EL (cell line): Measurements from ENCODE around the gene EXOSC3.
"Not testable (repeated sequence)": the region's sequence is repeated elsewhere in the genome, so short reads cannot be mapped to it uniquely, and the experiment has no call there.

Source experiments
- DNase-seq: peaks from one replicate; pipeline ENCODE4 v3.0.0-alpha.2; 2016

The EXOSC3 gene

DNA sequence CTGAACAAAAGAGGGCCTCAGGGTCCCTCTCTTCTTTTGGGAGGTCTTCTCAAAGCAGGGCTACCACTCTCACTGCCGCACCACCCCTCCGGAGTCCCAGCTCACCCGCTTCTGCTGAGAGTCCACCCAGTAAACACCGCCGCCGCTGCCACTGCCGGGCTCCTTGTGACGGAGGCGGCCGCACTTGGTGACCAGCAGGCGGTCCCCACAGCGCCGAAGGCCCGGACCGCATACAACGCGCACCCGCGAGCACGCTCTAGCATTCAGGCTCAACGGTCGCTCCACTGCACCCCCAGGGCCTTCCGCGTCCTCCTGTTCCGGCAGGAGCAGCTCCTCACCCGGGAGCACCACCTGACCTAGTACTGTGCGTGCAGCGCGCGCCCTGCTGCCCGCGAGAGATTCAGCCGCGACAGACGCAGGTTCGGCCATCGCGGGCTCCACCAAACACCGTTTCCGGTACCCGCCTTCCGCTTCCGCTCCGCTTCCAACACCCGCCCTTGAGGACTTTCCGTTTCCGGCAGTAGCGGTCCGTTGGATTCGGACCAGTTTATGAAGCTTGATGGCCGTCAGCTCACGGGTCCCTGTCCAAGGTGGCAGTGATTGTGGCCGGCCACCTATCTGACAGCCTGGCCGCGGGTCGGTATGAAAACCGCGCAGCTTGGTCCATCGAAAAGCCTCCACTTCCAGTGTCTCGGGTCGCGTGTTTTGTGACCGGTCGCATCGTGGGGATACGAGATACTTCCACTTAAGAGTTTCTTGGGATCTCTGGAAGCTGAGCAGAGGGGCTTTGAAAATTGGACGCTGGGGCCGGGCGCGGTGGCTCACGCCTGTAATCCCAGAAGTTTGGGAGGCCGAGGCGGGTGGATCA lies at the start of gene EXOSC3:
Gene EXOSC3 (minus strand): TSS at position 449 of the 868 bp plus-strand sequence. CDS start 20 bp downstream, at position 429.
- DNase-seq = peak; percentile 92

DNA sequence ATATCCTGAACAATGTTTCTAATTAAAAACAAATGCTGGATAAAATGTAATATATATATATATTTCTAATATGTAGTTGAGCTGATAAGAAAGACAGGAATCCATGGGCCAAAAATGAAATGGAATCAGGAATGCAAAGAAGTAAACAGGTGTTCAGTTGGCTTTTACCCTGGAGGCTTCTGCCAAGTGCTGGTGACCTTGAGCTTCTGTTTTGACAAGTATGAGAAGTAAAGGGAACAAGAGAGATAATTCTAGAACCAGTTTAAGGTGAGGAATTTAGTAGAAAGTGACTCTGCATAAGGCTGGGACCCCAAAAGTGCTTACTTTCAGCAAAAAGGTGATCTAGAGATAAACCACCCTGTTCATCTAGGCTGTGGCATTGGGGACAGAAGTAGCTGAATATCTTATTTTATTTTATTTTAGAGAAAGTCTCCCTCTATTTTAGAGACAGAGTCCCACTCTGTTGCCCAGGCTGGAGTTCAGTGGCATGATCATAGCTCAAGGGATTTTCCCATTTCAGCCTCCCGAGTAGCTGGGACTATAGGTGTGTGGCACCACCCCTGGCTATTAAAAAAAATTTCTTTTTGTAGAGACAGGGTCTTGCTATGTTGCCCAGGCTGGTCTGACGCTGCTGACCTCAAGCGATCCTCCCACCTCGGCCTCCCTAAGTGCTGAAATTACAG lies 42.8 kb upstream of the EXOSC3 start:
- no peak for DNase-seq

DNA sequence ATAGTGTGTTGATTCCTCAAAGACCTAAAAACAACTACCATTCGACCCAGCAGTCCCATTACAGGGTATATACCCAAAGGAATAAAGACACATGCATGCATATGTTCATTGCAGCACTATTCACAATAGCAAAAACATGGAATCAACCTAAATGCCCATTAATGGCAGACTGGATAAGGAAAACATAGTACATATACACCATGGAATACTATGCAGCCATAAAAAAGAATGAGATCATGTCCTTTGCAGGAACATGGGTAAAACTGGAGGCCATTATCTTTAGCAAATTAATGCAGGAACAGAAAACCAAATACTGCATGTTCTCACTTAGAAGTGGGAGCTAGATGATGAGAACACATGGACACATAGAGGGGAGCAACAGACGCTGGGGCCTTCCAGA lies 40.3 kb upstream of the EXOSC3 start:
- not testable (repeated sequence) for DNase-seq

DNA sequence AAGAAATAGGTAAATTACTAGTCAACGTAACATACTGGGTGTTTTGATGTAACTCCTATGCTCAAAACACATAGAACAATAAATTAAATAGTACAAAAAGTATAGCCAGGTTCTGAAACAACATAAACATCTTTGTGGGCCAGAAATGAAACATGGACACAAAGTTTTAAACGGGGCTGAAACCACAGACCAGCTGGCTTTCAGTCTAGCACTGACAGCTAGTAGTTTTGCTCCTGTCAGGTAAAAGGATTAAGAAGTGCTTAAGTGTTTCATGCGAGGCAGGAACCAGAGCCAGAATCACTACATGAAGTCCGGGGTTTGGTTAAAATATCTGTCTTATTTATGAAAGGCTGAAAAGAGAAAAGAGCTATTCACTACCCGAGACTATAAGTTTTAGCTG lies 35.3 kb upstream of the EXOSC3 start:
- no peak for DNase-seq

DNA sequence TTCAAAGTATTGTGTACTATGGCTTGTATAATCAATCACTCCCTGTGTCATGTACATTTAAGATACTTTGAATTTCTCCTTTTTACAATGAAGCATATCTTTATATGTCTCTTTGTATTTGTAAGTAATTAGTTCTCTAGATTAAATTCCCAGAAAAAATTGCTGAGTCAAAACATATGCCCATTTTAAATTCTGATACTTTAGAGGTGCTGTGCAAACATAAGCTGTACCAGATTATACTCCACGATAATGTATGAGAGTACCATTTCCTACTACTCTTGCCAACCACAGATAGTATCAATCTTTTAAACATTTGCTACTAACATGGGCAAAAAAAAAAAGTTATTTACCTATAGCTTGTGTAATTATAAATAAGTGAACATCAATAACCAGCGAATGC lies 34.0 kb upstream of the EXOSC3 start:
- DNase-seq = no peak

DNA sequence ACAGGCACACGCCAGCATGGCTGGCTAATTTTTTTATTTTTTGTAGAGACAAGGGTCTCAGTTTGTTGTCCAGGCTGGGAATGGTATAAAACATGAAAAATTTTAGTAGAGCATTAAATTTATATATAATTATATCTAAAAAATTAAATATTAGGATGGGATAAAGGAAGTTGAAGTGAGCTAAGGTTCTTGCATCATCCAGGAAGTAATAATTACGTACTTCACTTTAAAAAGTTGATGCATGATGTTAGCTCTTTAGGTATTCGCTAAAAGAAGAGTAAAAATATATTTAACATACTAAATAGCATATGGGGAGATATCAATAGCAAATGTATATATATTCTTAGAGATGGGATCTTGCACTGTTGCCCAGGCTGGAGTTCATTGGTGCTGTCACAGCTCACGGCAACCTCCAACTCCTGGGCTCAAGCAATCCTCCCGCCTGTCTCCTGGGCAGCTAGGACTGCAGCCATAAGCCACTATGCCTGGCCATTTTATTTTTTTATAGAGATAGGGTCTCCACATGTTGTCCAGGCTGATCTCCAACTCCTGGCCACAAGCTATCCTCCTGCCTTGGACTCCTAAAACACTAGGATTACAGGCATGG lies 28.0 kb upstream of the EXOSC3 start:
- no peak for DNase-seq

DNA sequence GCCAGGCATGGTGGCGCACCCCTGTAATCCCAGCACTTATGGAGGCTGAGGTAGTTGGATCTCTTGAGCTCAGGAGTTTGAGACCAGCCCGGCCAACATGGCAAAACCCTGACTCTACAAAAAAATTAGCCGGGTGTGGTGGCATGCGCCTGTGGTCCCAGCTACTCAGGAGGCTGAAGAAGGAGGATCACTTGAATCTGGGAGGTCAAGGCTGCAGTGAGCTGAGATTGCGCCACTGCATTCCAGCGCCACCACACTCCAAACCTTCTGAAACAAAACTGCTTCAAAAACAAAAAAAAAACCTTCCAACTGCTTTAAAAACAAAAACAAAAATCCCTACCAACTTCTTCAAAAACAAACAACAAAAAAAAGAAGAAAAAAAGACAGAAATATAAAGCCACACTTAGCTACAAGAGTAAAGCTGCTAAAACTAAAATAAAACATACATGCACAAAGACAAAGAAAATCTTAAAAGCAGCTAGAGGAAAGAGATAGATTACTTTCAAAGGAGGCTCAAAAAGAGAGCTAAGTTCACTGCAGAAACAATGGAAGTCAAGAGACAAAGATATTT lies 27.1 kb upstream of the EXOSC3 start:
- DNase-seq = no peak

DNA sequence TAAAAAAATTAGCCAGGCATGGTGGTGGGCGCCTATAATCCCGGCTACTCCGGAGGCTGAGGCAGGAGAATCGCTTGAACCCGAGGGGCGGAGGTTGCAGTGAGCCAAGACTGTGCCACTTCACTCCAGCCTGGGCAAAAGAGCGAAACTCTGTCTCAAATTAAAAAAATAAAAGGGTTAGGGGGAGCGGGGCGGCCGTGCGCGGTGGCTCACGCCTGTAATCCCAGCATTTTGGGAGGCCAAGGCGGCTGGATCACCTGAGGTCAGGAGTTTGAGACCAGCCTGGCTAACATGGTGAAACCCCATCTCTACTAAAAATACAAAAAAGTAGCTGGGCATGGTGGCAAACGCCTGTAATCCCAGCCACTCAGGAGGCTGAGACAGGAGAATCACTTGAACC lies 24.8 kb upstream of the EXOSC3 start:
- DNase-seq = not testable (repeated sequence)

DNA sequence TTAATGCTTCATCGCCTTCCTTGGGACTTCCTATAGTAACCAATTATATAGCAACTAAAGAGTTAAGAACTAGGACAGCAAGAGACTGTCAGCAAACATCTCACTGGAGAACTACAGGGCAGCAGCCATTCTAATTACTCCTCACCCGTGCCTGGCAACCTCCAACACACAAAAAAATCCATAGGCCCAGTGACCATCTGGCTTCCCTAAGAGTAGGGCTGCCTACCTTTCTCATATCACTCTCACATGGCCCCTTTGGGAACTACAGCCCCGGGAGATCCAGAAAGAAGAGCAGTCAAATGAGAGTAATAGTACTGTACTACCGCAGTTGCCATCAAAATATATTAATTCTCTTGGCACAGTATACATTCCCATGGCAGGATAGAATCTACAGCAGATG lies 21.4 kb upstream of the EXOSC3 start:
- no peak for DNase-seq

DNA sequence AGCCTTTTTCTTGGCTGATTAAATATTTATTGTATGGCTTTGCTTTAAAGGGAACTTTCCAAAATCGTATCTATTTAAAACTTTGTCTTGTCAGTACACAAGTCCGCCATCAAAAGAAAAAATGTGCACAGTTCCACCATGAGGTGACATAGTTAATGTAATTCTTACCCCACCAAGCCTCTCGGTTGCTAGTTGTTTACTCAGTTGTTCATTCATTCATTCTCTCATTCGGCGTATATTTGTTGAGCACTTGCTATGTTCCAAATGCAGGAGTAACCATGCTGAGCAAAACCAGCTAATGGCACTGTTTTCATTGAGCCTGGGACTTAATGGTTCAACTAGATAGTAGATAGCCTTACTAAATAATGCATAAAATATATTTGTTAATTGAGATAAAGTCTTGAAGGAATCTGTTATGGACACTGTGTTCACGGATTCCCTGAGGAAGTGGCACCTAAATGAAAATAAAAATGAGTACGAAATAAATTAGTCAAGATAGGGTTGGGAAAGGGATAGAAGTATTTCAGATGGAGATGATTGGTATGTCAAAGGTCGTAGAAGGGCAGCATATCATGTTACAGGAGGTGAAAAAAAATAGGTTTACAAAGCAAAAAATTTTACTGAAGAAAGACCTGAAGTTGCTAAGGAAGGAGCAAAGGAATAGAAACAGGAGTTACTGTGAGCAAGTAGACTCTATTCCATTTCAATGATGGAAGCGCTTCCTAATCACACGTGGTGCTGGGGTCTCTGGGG lies 17.3 kb upstream of the EXOSC3 start:
- DNase-seq = no peak

DNA sequence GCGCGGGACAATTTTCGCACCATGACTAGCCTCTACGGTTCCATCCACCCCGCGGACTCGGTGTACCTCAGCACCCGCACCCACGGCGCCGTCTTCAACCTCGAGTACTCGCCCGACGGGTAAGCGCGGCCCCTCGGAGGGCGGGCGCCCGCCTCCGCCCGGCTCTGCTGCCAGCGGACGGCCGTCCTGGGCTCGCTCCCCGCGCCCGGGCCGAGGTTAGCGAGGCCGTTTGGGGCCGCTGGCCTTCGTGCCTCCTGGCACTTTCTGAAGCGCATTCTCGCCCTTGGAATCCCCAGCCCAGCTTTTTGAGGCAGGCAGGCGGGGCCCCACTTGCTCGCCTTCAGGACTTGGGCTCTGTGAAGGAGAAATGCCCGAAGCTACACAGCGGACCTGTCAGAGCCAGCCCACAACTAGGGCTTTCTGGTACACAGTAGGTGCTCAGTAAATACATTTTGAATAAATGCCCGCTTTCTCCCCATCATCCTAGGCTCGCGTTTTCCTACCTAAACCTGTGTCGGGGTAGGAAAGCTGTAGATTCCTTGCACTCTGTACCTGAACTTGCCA lies 16.5 kb upstream of the EXOSC3 start:
- peak; percentile 30 for DNase-seq

DNA sequence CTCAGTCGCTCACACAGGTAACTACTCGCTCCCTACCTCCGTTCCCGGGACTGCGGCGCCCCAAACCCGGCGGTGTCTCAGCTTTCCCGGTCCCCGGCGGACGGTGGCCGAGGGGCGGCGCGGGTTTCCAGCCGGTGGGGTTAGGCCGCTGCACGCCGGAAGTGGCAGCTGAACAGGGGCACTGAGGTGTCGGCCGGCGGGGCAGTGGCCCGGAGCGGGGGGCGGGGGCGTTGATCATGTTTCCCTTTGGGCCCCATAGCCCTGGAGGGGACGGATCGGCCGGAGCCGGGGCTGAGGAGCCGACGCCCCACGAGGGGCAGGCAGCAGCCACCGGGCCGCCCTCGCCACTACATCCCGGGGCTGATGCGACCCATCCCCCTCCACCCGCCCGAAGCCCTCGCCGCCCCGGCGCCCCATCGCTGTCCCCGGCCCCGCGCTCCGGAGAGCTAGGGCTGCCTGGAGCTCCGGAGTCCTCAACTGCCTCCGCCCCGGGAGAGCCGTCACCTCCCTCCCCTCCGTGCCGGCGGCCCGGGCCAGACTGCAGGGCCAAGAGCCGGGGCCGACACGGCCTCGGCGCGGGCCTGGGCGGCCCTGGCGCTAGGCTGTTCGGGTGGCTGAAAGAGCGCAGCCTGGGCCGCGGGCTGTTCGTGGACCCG lies 15.9 kb upstream of the EXOSC3 start, which contains the start of gene DCAF10:
Gene DCAF10 (plus strand): TSS at position 167 of the 656 bp plus-strand sequence. CDS start 70 bp downstream, at position 237.
- peak; percentile 85 for DNase-seq

DNA sequence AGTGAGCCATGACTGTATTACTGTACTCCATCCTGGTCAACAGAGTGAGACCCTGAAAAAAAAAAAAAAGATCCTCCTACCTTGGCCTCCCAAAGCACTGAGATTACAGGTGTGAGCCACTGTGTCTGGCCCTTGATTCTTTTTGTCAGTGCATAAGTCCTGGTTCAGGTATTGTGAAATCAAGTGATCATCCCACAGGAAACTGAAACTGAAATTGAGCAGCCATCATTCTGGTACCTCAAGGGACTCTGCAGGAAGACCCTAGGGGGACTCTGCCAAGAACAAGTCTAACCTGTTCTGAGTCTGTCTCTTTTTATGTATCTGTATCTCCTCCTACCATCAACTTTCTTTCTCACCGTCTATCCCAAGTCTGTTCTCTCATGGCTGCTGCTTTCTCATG lies 13.8 kb upstream of the EXOSC3 start:
- no peak for DNase-seq

DNA sequence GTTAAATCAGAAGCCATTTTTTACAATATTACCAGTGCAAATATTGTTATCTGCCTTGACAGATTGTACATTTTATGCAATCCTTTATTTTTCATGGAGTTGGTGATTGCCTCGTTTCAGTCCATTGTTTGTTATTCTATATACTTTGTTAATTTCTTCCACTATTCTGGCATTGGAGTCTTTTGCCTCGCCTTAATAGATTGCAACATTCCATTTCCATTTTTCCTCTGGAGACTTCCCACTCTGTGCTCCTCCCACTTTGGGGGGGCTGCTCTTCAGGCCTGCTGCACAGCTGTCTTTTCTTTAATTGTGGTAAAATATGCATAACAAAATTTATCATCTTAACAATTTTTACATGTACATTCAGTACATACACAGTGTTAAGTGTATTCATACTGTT lies 11.4 kb upstream of the EXOSC3 start:
- no peak for DNase-seq

DNA sequence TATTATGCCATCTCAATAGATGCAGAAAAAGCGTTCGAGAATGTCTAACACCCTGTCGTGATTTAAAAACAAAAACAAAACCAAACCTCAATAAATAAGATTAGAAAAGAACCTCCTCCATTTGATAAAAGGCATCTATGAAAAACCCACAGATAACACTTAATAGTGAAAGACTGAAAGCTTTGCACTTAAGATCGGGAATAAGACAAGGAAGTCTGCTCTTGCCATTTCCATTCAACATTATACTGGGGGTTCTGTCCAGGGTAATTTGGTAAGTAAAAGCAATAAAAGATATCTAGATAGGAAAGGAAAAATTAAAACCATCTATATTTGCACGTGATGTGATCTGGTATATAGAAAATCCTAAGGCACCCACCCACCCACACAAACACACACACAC lies 7.3 kb upstream of the EXOSC3 start:
- DNase-seq = no peak

DNA sequence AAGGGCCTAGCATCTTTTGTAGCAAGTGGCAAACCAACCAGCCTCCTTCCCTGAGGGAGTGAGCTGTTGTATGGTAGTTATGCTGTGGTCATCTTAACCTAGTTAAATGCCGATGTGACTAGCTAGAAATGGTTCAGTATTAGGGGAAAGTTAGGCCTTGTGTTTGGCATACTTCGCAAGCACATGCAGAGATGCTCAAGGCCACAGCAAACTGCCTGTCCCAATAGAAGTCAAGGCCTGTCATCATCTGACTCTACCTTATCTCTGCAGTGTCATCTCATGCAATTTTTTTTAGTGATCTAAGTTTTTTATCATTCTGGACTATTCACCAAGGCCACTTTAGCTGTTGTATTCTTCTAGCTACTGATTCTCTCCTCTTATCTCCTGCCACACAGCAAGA lies 5.2 kb upstream of the EXOSC3 start:
- no peak for DNase-seq

DNA sequence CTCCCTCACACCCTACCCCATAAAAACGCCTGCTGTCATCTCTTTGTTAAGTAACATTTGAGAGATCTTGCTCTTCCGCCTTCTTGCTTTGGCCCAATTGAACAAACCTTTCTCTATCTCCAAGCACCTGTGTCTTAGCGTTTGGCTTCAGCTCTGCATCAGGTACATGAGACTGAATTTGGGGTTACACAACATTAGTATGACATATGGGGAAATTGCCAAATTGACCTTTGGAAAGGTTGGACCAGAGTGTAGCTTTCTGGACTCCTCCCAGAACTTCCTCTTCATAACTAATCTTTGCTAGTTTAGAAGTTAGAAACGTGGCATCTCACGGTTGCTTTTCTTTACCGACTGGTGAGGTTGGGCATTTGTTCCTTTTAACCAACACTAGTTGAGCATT lies 3.5 kb upstream of the EXOSC3 start:
- DNase-seq = no peak

DNA sequence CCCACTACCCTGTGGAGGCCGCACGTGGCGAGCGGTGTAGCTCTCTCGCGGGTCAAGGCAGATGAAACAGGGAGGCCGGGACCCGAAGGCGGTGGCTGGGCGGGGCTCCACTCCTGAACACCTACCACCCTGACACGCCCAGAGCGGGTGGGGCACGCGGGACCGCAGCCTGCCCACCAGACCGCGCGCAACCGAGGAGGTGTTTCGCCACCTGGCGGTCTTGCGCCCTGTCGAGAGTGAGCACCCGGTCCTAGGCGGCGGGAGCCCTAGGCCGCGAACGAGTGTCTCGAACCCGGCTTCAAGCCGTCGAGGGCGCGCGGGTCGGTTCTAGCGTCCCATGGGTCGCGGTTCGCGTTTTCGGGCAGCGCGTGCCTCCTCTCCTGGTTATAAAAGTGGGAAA lies 2.2 kb upstream of the EXOSC3 start:
- no peak for DNase-seq

DNA sequence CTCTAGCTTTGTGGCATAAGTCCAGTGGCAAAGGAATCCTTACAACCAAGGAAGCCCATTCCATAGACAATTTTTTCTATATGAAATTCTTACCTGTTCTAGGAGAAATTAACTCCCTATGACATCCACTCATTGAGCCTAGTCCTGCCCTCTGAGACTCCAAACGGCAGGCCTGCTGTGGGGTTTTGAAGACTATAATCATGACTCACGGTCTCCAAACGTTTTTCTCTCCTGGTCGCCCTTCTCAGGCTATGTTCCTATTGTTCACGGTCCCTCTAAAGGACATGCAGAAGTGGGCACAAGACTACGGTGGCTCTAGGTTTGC lies 611 bp downstream of the EXOSC3 start:
- DNase-seq = peak; percentile 30

DNA sequence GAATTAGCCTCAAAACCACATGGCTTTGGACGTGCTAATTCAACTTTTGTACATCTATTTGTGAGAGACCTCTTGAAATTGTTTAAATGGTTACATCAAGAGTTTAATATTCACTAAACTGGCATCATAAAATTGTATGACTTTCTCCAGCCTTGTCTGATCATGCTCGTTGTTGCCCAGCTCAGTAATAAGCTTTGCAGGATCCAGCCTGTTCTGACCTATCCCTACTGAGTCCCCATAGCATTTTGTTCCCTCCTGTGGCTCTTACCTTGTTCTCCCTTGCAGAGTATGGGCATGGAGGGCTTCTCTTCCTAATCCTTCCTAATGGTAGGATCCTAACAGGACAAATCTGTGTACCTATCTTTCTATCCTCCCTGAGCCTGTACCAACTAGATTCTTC lies 6.3 kb downstream of the EXOSC3 start:
- DNase-seq = no peak

DNA sequence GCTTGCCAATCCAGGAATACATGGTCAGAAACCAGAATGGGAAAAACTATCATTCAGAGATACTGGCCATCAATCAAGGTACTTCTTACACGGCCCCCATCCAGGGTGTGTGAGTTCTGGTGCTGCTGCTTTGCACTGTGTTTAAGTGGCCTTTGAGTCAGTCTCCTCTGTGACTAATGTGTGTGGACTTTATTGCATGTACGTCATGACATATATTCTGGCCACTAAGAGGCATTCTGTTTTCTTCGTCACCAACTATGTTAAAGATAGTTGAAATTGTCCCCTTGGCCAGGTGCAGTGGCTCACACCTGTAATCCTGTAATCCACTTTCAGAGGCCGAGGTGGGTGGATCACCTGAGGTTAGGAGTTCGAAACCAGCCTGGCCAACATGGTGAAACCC lies 8.5 kb downstream of the EXOSC3 start:
- peak; percentile 79 for DNase-seq
